ENCODE data around the gene PNRC2. TPM values are rescaled to one million over a fixed set of nuclear protein-coding genes. Genes with fewer than 3 reads are reported as not detected.

Gene PNRC2
- total and polyA plus RNA-seq, 2 of the 13 experiments (the other 11 are each of a cell fraction or from before 2014, with no cell fraction given), result 74.9 to 97.5 TPM

GRCh38 chr1:23964235-23964668 lies 4.6 kb downstream of the PNRC2 start:
- ATAC-seq (no peak), DNase-seq (ENCODE audit: low spot score) (no peak), FAIRE-seq (no peak)
- intact Hi-C loops (cut with micrococcal nuclease; ENCODE audit: unreplicated experiment) (no loop called here), in situ Hi-C loops (cut with HindIII; ENCODE audit: extremely low pct_ligation_motif_present, low pct_unique_long_range_greater_than_20kb) (no loop called here)
- Histone ChIP-seq H3K79me2 (ENCODE audit: insufficient read depth, low read length) (peaks cover 26% of the 10 kb centered on the region), H2AFZ (ENCODE audit: low read length) (no peak overlapping the region), H4K20me1 (ENCODE audit: insufficient read depth, low read length) (peaks cover 21% of the 10 kb centered on the region; the same call in 1 of the 2 replicates), H3K4me3 (replicated peaks in 1 of 3; ENCODE audit: insufficient read depth in 1 of 3, low read depth in 2 of 3, low read length in 3 of 3) (no peak overlapping the region), H3K27me3 (ENCODE audit: control insufficient read depth in 1 of 2, insufficient read depth in 2 of 2, low read length in 2 of 2) (peaks cover 0 to 4% of the 10 kb centered on the region in 2 experiments; a peak in 1 of 5 replicates), H3K9me3 (ENCODE audit: low read length) (no peaks in the 10 kb centered on the region), H3K4me2 (ENCODE audit: low read depth, low read length) (no peak overlapping the region), H3K36me3 (replicated peaks in 1 of 2; ENCODE audit: control insufficient read depth in 1 of 2, insufficient read depth in 2 of 2, low read length in 2 of 2) (peaks cover 0 to 9% of the 10 kb centered on the region in 2 experiments; a peak in 4 of 5 replicates), H3K4me1 (ENCODE audit: insufficient read depth, low read length) (no peaks in the 10 kb centered on the region), H3K27ac (ENCODE audit: extremely low read length, insufficient read depth, low read length) (no peak overlapping the region), H3K9ac (ENCODE audit: insufficient read depth, low read depth, low read length) (no peak overlapping the region)
- WGBS (ENCODE audit: low lambda C conversion rate), result 95% methylated on average over 3 of the region's 3 CpGs
- no peak for TF ChIP-seq NPAS2 (CRISPR knock-in tag; IDR thresholded peaks at IDR 0.05; ENCODE audit: borderline replicate concordance)
- peak; percentile 10 to 26; a peak in 1 of 4 replicates for TF ChIP-seq POLR2A (IDR thresholded peaks at IDR 0.05; ENCODE audit: insufficient read depth in 1 of 2, low read depth in 2 of 2, low read length in 2 of 2)
- TF ChIP-seq MBD4 (IDR thresholded peaks at IDR 0.05; ENCODE audit: borderline replicate concordance, low read length), result peak; percentile 58
- no peak for TF ChIP-seq MAFG (CRISPR knock-in tag; IDR thresholded peaks at IDR 0.05)
- no peak for TF ChIP-seq ZNF740 (CRISPR knock-in tag; IDR thresholded peaks at IDR 0.05)
- TF ChIP-seq FOXJ3 (CRISPR knock-in tag; IDR thresholded peaks at IDR 0.05; ENCODE audit: borderline replicate concordance), result no peak
- no peak for TF ChIP-seq ZNF629 (CRISPR knock-in tag; conservative IDR thresholded peaks at IDR 0.05)
- TF ChIP-seq ZNF616 (CRISPR knock-in tag; IDR thresholded peaks at IDR 0.05; ENCODE audit: low read depth), result no peak
- no peak for TF ChIP-seq ZSCAN5A (CRISPR knock-in tag; IDR thresholded peaks at IDR 0.05; ENCODE audit: borderline replicate concordance)
- TF ChIP-seq ARID2 (CRISPR knock-in tag; IDR thresholded peaks at IDR 0.05; ENCODE audit: borderline replicate concordance), result no peak
- TF ChIP-seq POLR2AphosphoS5 (IDR thresholded peaks at IDR 0.05; ENCODE audit: low read depth, low read length), result peak; percentile 62
- TF ChIP-seq RBM22 (optimal IDR thresholded peaks at IDR 0.05; ENCODE audit: low read length), result peak; percentile 93
- TF ChIP-seq NCOA2 (CRISPR knock-in tag; IDR thresholded peaks at IDR 0.05), result 0 out of 2 replicates have a peak, but pooled peaks have one; percentile 1
- no peak for TF ChIP-seq RNF219 (CRISPR knock-in tag; IDR thresholded peaks at IDR 0.05)
- TF ChIP-seq ZNF552 (CRISPR knock-in tag; IDR thresholded peaks at IDR 0.05; ENCODE audit: borderline replicate concordance), result no peak
- TF ChIP-seq ZNF362 (CRISPR knock-in tag; IDR thresholded peaks at IDR 0.05; ENCODE audit: borderline replicate concordance), result no peak
- 0 out of 2 replicates have a peak, but pooled peaks have one; percentile 4 for TF ChIP-seq SNRNP70 (IDR thresholded peaks at IDR 0.05; ENCODE audit: low read depth, low read length)
- TF ChIP-seq NR2F1 (CRISPR knock-in tag; IDR thresholded peaks at IDR 0.05), result no peak
- 0 out of 2 replicates have a peak, but pooled peaks have one; percentile 52 for TF ChIP-seq POLR2G (IDR thresholded peaks at IDR 0.05; ENCODE audit: low read depth, low read length)
- TF ChIP-seq THYN1 (CRISPR knock-in tag; IDR thresholded peaks at IDR 0.05; ENCODE audit: borderline replicate concordance, low read depth), result no peak
- BruUV-seq (replicated peaks), result no TSS peak
- ChIA-PET CTCF (ENCODE audit: low intra/inter-chr PET ratio, low total read pairs) (no interaction called here), POLR2A (interaction anchor here (0.6 to 2.7 kb wide), 9 partner anchors 8 to 186 kb away, joined by 3 to 21 read pairs (median 5); partner anchors contain the start of genes PITHD1 and SRSF10)
